ENCODE measurements around the gene AGRP.

Gene AGRP

DNA sequence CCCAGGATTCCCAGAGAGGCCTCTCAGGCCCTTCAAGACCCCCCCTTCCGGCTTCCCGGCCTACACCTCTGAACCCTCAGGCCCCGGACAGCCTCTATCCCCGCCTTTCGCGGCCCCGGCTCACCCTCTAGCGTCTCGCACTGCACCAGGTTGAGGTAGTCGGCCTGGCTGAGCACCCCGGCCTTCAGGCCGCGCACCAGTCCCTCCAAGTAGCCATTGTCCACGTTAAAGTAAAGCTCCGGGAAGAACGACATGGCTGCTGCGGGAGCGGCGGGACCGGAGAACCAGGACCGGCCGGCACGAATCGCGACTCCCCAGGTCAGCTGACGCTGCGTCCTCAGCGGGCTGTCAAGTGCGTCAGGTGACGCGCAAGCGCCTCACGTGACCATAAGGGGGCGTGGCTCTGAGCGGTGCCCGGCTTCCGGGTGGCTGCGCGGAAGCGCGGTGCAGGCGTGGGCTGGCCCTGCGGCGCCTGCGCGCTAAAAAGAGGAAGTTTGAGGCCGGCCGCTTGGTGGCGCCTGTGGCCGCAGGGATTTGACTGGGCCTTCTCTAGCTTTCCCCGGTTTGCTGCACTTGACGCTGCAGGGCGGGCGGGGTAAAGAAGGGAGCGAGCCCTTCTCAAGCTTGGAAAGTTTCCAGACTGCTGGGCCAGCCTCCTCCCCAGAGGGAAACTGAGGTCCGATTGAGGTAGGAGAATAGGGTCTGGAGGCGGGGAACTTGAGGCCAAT, 2.4 kb downstream of the AGRP start, which contains the start of gene ATP6V0D1 (continued):
- TF ChIP-seq ZNF274 (IDR thresholded peaks at IDR 0.05; ENCODE audit: low read length) (no peak), ZNF274 (tag by site-specific recombination; IDR thresholded peaks at IDR 0.05; ENCODE audit: borderline replicate concordance) (no peak), ZIC2 (tag by site-specific recombination; IDR thresholded peaks at IDR 0.05) (peak; percentile 60; the same call in 1 of the 2 replicates), ZNF169 (tag by site-specific recombination; IDR thresholded peaks at IDR 0.05) (no peak), HOXA7 (CRISPR knock-in tag; IDR thresholded peaks at IDR 0.05; ENCODE audit: borderline replicate concordance) (no peak), ZFP3 (tag by site-specific recombination; IDR thresholded peaks at IDR 0.05; ENCODE audit: low read depth) (no peak), ZNF660 (tag by site-specific recombination; IDR thresholded peaks at IDR 0.05) (no peak), PRDM1 (tag by site-specific recombination; IDR thresholded peaks at IDR 0.05) (peak; percentile 60), ZNF157 (tag by site-specific recombination; IDR thresholded peaks at IDR 0.05) (no peak), ZNF155 (tag by site-specific recombination; IDR thresholded peaks at IDR 0.05) (no peak), SP2 (tag by site-specific recombination; IDR thresholded peaks at IDR 0.05) (peak; percentile 75), ZNF391 (tag by site-specific recombination; IDR thresholded peaks at IDR 0.05; ENCODE audit: borderline replicate concordance, low read depth) (no peak; the same call in 1 of the 2 replicates), ZNF837 (tag by site-specific recombination; IDR thresholded peaks at IDR 0.05) (no peak), ZNF768 (tag by site-specific recombination; IDR thresholded peaks at IDR 0.05) (no peak), ZNF433 (tag by site-specific recombination; IDR thresholded peaks at IDR 0.05; ENCODE audit: low read depth) (no peak)
- TF ChIP-seq, protein P1, sequence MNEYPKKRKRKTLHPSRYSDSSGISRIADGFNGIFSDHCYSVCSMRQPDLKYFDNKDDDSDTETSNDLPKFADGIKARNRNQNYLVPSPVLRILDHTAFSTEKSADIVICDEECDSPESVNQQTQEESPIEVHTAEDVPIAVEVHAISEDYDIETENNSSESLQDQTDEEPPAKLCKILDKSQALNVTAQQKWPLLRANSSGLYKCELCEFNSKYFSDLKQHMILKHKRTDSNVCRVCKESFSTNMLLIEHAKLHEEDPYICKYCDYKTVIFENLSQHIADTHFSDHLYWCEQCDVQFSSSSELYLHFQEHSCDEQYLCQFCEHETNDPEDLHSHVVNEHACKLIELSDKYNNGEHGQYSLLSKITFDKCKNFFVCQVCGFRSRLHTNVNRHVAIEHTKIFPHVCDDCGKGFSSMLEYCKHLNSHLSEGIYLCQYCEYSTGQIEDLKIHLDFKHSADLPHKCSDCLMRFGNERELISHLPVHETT (tag by site-specific recombination; IDR thresholded peaks at IDR 0.05), result peak; percentile 10; the same call in 1 of the 2 replicates
- TF ChIP-seq, protein P2, sequence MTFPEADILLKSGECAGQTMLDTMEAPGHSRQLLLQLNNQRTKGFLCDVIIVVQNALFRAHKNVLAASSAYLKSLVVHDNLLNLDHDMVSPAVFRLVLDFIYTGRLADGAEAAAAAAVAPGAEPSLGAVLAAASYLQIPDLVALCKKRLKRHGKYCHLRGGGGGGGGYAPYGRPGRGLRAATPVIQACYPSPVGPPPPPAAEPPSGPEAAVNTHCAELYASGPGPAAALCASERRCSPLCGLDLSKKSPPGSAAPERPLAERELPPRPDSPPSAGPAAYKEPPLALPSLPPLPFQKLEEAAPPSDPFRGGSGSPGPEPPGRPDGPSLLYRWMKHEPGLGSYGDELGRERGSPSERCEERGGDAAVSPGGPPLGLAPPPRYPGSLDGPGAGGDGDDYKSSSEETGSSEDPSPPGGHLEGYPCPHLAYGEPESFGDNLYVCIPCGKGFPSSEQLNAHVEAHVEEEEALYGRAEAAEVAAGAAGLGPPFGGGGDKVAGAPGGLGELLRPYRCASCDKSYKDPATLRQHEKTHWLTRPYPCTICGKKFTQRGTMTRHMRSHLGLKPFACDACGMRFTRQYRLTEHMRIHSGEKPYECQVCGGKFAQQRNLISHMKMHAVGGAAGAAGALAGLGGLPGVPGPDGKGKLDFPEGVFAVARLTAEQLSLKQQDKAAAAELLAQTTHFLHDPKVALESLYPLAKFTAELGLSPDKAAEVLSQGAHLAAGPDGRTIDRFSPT (tag by site-specific recombination; IDR thresholded peaks at IDR 0.05), result no peak
- TF ChIP-seq, protein P3, sequence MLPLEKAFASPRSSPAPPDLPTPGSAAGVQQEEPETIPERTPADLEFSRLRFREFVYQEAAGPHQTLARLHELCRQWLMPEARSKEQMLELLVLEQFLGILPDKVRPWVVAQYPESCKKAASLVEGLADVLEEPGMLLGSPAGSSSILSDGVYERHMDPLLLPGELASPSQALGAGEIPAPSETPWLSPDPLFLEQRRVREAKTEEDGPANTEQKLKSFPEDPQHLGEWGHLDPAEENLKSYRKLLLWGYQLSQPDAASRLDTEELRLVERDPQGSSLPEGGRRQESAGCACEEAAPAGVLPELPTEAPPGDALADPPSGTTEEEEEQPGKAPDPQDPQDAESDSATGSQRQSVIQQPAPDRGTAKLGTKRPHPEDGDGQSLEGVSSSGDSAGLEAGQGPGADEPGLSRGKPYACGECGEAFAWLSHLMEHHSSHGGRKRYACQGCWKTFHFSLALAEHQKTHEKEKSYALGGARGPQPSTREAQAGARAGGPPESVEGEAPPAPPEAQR (tag by site-specific recombination; IDR thresholded peaks at IDR 0.05), result no peak
- TF ChIP-seq, protein P4, sequence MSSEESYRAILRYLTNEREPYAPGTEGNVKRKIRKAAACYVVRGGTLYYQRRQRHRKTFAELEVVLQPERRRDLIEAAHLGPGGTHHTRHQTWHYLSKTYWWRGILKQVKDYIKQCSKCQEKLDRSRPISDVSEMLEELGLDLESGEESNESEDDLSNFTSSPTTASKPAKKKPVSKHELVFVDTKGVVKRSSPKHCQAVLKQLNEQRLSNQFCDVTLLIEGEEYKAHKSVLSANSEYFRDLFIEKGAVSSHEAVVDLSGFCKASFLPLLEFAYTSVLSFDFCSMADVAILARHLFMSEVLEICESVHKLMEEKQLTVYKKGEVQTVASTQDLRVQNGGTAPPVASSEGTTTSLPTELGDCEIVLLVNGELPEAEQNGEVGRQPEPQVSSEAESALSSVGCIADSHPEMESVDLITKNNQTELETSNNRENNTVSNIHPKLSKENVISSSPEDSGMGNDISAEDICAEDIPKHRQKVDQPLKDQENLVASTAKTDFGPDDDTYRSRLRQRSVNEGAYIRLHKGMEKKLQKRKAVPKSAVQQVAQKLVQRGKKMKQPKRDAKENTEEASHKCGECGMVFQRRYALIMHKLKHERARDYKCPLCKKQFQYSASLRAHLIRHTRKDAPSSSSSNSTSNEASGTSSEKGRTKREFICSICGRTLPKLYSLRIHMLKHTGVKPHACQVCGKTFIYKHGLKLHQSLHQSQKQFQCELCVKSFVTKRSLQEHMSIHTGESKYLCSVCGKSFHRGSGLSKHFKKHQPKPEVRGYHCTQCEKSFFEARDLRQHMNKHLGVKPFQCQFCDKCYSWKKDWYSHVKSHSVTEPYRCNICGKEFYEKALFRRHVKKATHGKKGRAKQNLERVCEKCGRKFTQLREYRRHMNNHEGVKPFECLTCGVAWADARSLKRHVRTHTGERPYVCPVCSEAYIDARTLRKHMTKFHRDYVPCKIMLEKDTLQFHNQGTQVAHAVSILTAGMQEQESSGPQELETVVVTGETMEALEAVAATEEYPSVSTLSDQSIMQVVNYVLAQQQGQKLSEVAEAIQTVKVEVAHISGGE (tag by site-specific recombination; conservative IDR thresholded peaks at IDR 0.05; ENCODE audit: low read depth), result peak; percentile 59
- TF ChIP-seq, protein P5, sequence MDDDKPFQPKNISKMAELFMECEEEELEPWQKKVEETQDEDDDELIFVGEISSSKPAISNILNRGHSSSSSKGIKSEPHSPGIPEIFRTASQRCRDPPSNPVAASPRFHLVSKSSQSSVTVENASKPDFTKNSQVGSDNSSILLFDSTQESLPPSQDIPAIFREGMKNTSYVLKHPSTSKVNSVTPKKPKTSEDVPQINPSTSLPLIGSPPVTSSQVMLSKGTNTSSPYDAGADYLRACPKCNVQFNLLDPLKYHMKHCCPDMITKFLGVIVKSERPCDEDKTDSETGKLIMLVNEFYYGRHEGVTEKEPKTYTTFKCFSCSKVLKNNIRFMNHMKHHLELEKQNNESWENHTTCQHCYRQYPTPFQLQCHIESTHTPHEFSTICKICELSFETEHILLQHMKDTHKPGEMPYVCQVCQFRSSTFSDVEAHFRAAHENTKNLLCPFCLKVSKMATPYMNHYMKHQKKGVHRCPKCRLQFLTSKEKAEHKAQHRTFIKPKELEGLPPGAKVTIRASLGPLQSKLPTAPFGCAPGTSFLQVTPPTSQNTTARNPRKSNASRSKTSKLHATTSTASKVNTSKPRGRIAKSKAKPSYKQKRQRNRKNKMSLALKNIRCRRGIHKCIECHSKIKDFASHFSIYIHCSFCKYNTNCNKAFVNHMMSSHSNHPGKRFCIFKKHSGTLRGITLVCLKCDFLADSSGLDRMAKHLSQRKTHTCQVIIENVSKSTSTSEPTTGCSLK (tag by site-specific recombination; IDR thresholded peaks at IDR 0.05), result no peak

Measured in HEK293 (cell line).